Measurements from ENCODE around the gene SPAG17.

DNA sequence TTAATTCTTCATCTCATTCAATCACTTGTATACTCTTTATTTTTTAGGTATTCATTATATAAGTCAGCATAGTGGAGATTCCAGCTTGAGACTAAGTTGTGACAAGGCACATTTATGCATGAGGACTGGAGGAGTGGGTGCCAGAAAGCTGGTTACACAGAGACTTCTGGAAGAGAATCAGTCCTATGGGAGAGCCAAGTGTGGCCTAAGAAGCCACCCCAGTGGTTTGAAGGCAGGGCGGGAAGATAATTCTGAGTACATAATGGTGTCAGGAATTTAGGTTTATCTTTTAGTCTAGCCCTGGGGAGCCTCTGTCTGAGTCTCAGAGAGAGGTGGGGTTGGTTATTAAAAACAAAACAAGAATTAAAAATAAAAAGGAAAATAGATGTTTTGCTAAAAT lies 83.0 kb downstream of the SPAG17 start:
- TF ChIP-seq POLR2A (IDR thresholded peaks at IDR 0.05) (no peak), EP300 (IDR thresholded peaks at IDR 0.05) (no peak), POLR2AphosphoS5 (IDR thresholded peaks at IDR 0.05) (no peak)
- TF ChIP-seq, protein P1, sequence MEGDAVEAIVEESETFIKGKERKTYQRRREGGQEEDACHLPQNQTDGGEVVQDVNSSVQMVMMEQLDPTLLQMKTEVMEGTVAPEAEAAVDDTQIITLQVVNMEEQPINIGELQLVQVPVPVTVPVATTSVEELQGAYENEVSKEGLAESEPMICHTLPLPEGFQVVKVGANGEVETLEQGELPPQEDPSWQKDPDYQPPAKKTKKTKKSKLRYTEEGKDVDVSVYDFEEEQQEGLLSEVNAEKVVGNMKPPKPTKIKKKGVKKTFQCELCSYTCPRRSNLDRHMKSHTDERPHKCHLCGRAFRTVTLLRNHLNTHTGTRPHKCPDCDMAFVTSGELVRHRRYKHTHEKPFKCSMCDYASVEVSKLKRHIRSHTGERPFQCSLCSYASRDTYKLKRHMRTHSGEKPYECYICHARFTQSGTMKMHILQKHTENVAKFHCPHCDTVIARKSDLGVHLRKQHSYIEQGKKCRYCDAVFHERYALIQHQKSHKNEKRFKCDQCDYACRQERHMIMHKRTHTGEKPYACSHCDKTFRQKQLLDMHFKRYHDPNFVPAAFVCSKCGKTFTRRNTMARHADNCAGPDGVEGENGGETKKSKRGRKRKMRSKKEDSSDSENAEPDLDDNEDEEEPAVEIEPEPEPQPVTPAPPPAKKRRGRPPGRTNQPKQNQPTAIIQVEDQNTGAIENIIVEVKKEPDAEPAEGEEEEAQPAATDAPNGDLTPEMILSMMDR (IDR thresholded peaks at IDR 0.05), result no peak
